K562 (cell line): ENCODE results near the gene SART1. TPM values are rescaled to one million over a fixed set of nuclear protein-coding genes. Genes with fewer than 3 reads are reported as not detected.

Experiments used
- FIP1L1 ChIP-seq: fragments of 200-400 bp; formaldehyde crosslinking; IDR thresholded peaks from 2 replicates; pipeline ENCODE4 v1.6.1; 2018; ENCODE audit warnings: mild to moderate bottlenecking, low read depth, low read length; ENCODE audit not compliant: poor library complexity, severe bottlenecking
- FUS ChIP-seq: fragments of 200-400 bp; formaldehyde crosslinking; optimal IDR thresholded peaks from 2 replicates; pipeline ENCODE3; 2017; ENCODE audit warnings: low read depth, low read length
- HNRNPLL ChIP-seq: fragments of 200-400 bp; formaldehyde crosslinking; IDR thresholded peaks from 2 replicates; pipeline ENCODE4 v1.6.1; 2017; ENCODE audit warnings: low read length, low read depth, mild to moderate bottlenecking; ENCODE audit not compliant: poor library complexity, severe bottlenecking
- MAZ ChIP-seq, 2 experiments: fragments of 450-650 bp in 1 of 2; sonication (generic) in 1 of 2; formaldehyde crosslinking; IDR thresholded peaks in 1 of 2; conservative IDR thresholded peaks in 1 of 2; 2 replicates each; pipeline versions ENCODE4 v1.4.0 to v1.5.0; 2020; ENCODE audit warnings: mild to moderate bottlenecking in 1 of 2, missing genetic modification reagents in 1 of 2
- MBD1 ChIP-seq: fragments of 250-450 bp; sonication (Bioruptor Pico); IDR thresholded peaks from 2 replicates; pipeline ENCODE4 v1.8.0; 2022; ENCODE audit warnings: inconsistent platforms
- MYC ChIP-seq, 2 experiments: fragments of 250-450 bp in 1 of 2; sonication (Bioruptor Pico) in 1 of 2; IDR thresholded peaks; 2 replicates each; pipeline versions ENCODE4 v1.5.1 to v1.6.1; 2012 to 2021; ENCODE audit warnings: low read depth in 2 of 2, borderline replicate concordance in 1 of 2, improper control_type of control experiment in 1 of 2, low read length in 1 of 2, mild to moderate bottlenecking in 1 of 2, moderate library complexity in 1 of 2
- NFIX ChIP-seq: fragments of 250-450 bp; sonication (Bioruptor Pico); IDR thresholded peaks from 2 replicates; pipeline ENCODE4 v1.4.0; 2020; ENCODE audit warnings: low read depth, mild to moderate bottlenecking, moderate library complexity
- SMAD4 ChIP-seq: fragments of 250-450 bp; sonication (Bioruptor Pico); conservative IDR thresholded peaks from 2 replicates; pipeline ENCODE4 v1.8.0; 2021; ENCODE audit warnings: inconsistent platforms, mild to moderate bottlenecking, moderate library complexity
- TBP ChIP-seq: optimal IDR thresholded peaks from 2 replicates; pipeline ENCODE3; 2011; ENCODE audit warnings: low read depth, low read length, improper control_type of control experiment
- TFAP4 ChIP-seq: sonication (generic); formaldehyde crosslinking; IDR thresholded peaks from 2 replicates; pipeline ENCODE4 v1.8.0; 2022; ENCODE audit warnings: missing genetic modification reagents, mild to moderate bottlenecking, moderate library complexity, borderline replicate concordance
- ZBTB11 ChIP-seq, 3 experiments: fragments of 200-800 bp in 1 of 3; fragments of 250-450 bp in 1 of 3; fragments of 450-650 bp in 1 of 3; sonication (Bioruptor Pico) in 1 of 3; sonication (Bioruptor generic) in 1 of 3; formaldehyde crosslinking in 1 of 3; IDR thresholded peaks; 2 replicates each; pipeline versions ENCODE4 v1.6.1 to v1.8.0; 2016 to 2022; ENCODE audit warnings: mild to moderate bottlenecking in 2 of 3, missing genetic modification characterization in 2 of 3, missing compliant biosample characterization in 1 of 3, moderate library complexity in 1 of 3
- ZFX ChIP-seq: sonication (generic); formaldehyde crosslinking; IDR thresholded peaks from 2 replicates; pipeline ENCODE4 v1.8.0; 2022; ENCODE audit warnings: mild to moderate bottlenecking, missing genetic modification reagents, moderate library complexity
- ZMIZ1 ChIP-seq, 2 experiments: fragments of 150-350 bp in 1 of 2; IDR thresholded peaks; 2 replicates each; pipeline ENCODE4 v1.6.1; 2012 to 2016; ENCODE audit warnings: low read depth in 2 of 2, low read length in 2 of 2, mild to moderate bottlenecking in 1 of 2, moderate library complexity in 1 of 2
- polyA plus RNA-seq, 8 experiments: library from polyadenylated mRNA; depleted of rRNA in 4 of 8; stranded (reverse) in 5 of 8; unstranded in 3 of 8; fragments of >200 nt; fragmentation: Nextera tagmentation in 2 of 8; fragmentation: Illumina TruSeq in 1 of 8; extraction: Ambion mirVana in 2 of 8; extraction: Trizol in 1 of 8; gene quantifications; 2 replicates each; pipeline versions ENCODE4 v1.2.1 to v1.2.3, GENCODE V29; 2011 to 2014; ENCODE audit warnings: inconsistent platforms in 1 of 8, missing spikeins in 1 of 8
- total RNA-seq, 7 experiments: library from RNA; depleted of rRNA in 6 of 7; stranded (reverse); fragments of >200 nt in 6 of 7; fragmentation: Illumina TruSeq in 2 of 7; extraction: Trizol in 2 of 7; gene quantifications; 2 replicates each; pipeline versions ENCODE4 v1.2.1 to v1.2.3, GENCODE V29; 2011 to 2021; ENCODE audit warnings: low replicate concordance in 1 of 7

SART1 gene
- total and polyA plus RNA-seq, 9 of the 15 experiments (the other 6 are each of a cell fraction or from before 2014, with no cell fraction given), result 4.8 to 84.1 (median 31.7) TPM

- peak in 1 of 2 experiments; percentile 44; a peak in 1 of 4 replicates for TF ChIP-seq ZMIZ1 (IDR thresholded peaks at IDR 0.05; ENCODE audit: low read depth in 2 of 2, low read length in 2 of 2)
- 0 out of 2 replicates have a peak, but pooled peaks have one; percentile 2 for TF ChIP-seq NFIX (CRISPR knock-in tag)
- TF ChIP-seq ZFX (CRISPR knock-in tag), result peak; percentile 91
- TF ChIP-seq TBP, result peak; percentile 27
- TF ChIP-seq MYC (IDR thresholded peaks at IDR 0.05; ENCODE audit: low read depth, low read length), result 0 out of 2 replicates have a peak, but pooled peaks have one; percentile 46
- TF ChIP-seq MYC (CRISPR knock-in tag; IDR thresholded peaks at IDR 0.05; ENCODE audit: borderline replicate concordance, low read depth), result no peak
- TF ChIP-seq FIP1L1, result peak; percentile 47
- 0 out of 2 replicates have a peak, but pooled peaks have one; percentile 47 for TF ChIP-seq SMAD4 (CRISPR knock-in tag)
- peak; percentile 26 for TF ChIP-seq HNRNPLL
- TF ChIP-seq MAZ (CRISPR knock-in tag; conservative IDR thresholded peaks at IDR 0.05 in 1 of 2, IDR thresholded peaks at IDR 0.05 in 1 of 2), result peak; percentile 63 to 79
- TF ChIP-seq ZBTB11 (CRISPR knock-in tag; IDR thresholded peaks at IDR 0.05), result peak in 1 of 3 experiments; percentile 77; a peak in 2 of 6 replicates
- TF ChIP-seq MBD1 (CRISPR knock-in tag), result no peak
- peak; percentile 84; the same call in 1 of the 2 replicates for TF ChIP-seq TFAP4 (CRISPR knock-in tag)
- TF ChIP-seq FUS, result no peak
Measured at GRCh38 chr11:66022401-66023185, 61.1 kb downstream of the SART1 start (continued).
